K562 (cell line): Measurements from ENCODE around the gene ANKMY2. TPM values are rescaled to one million over a fixed set of nuclear protein-coding genes. Genes with fewer than 3 reads are reported as not detected.

ENCODE experiments used
- ATAC-seq: fragments of 200-7000 bp; cut with Tn5 transposase; 3 replicates; pipeline ENCODE4 v1.9.1; 2020; ENCODE audit warnings: moderate library complexity
- BruUV-seq: library from RNA; stranded (reverse); fragments of 400-500 nt; replicated peaks from 2 replicates; lab custom pipeline; 2021; lab: Mats Ljungman, UMichigan
- CTCF ChIA-PET: fragments of 300-600 bp; formaldehyde crosslinking; extraction: SDS; loops from one replicate; lab custom pipeline; 2021; ENCODE audit warnings: low intra/inter-chr PET ratio; lab: Yijun Ruan, JAX
- POLR2A ChIA-PET: fragments of 300-600, 350-650 bp; sonication (Branson Sonifier 250); formaldehyde crosslinking; extraction: SDS; loops from one replicate; lab custom pipeline; 2021; ENCODE audit warnings: antibody characterized with exemption, inconsistent platforms; lab: Yijun Ruan, JAX
- DNase-seq, 4 experiments: peaks; one replicate each; pipeline versions ENCODE4 v3.0.0 to v3.0.0-alpha.2; 2011 to 2018; ENCODE audit warnings: low spot score in 3 of 4, mixed read lengths in 3 of 4; ENCODE audit errors: extremely low read depth in 1 of 4
- FAIRE-seq: peaks from 2 replicates; lab custom pipeline; 2011; peaks lifted over from hg19 to GRCh38; lab: Jason Lieb, UNC
- H2AFZ ChIP-seq: 2 replicates; pipeline ENCODE4 v1.6.0; 2011; ENCODE audit warnings: low read depth, low read length, control low read depth, inconsistent platforms
- H3K27ac ChIP-seq: fragments of 200-600 bp; 3 replicates; pipeline ENCODE4 v1.8.0; 2011; ENCODE audit warnings: low read depth, mild to moderate bottlenecking, control low read depth, inconsistent platforms, low read length, moderate library complexity, mixed read lengths; ENCODE audit errors: extremely low read depth
- H3K27me3 ChIP-seq, 2 experiments: fragments of 300-600 bp in 1 of 2; 2 replicates in 1 of 2; 3 replicates in 1 of 2; pipeline versions ENCODE4 v1.6.0 to v1.8.0; 2011; ENCODE audit warnings: inconsistent platforms in 2 of 2, low read length in 2 of 2, mild to moderate bottlenecking in 1 of 2, mixed read lengths in 1 of 2, moderate library complexity in 1 of 2; ENCODE audit not compliant: control insufficient read depth in 2 of 2, insufficient read depth in 2 of 2
- H3K36me3 ChIP-seq: fragments of 300-600 bp; 3 replicates; pipeline ENCODE4 v1.8.0; 2011; ENCODE audit warnings: mild to moderate bottlenecking, low read length, inconsistent platforms; ENCODE audit not compliant: control insufficient read depth, insufficient read depth
- H3K4me1 ChIP-seq, 2 experiments: fragments of 200-600 bp in 1 of 2; replicated peaks in 1 of 2; 2 replicates in 1 of 2; 3 replicates in 1 of 2; pipeline versions ENCODE4 v1.5.1 to v1.8.0; 2011; ENCODE audit warnings: inconsistent platforms in 2 of 2, low read length in 2 of 2, mild to moderate bottlenecking in 1 of 2, mixed read lengths in 1 of 2, moderate library complexity in 1 of 2; ENCODE audit not compliant: control insufficient read depth in 2 of 2, insufficient read depth in 2 of 2
- H3K4me2 ChIP-seq: 2 replicates; pipeline ENCODE4 v1.6.1; 2011; ENCODE audit warnings: low read length, control low read depth, inconsistent platforms, mixed read lengths; ENCODE audit not compliant: insufficient read depth
- H3K4me3 ChIP-seq: fragments of 200-600 bp; sonication (generic), shearing (Covaris generic); 2 replicates; pipeline ENCODE4 v1.5.1; 2016; ENCODE audit warnings: control low read depth, inconsistent platforms
- H3K79me2 ChIP-seq: fragments of 200-600 bp; 3 replicates; pipeline ENCODE4 v1.8.0; 2011; ENCODE audit warnings: low read length, inconsistent platforms; ENCODE audit not compliant: control insufficient read depth, insufficient read depth
- H3K9ac ChIP-seq, 2 experiments: 2 replicates each; pipeline versions ENCODE4 v1.6.0 to v1.6.1; 2011; ENCODE audit warnings: low read depth in 2 of 2, low read length in 2 of 2, control low read depth in 1 of 2, inconsistent platforms in 1 of 2, mild to moderate bottlenecking in 1 of 2, mixed read lengths in 1 of 2; ENCODE audit not compliant: insufficient read depth in 1 of 2
- H3K9me1 ChIP-seq: one replicate; pipeline ENCODE4 v1.6.0; 2011; ENCODE audit warnings: inconsistent platforms, mild to moderate bottlenecking, low read length, moderate library complexity; ENCODE audit not compliant: control insufficient read depth, insufficient read depth
- H3K9me3 ChIP-seq: replicated peaks from 2 replicates; pipeline ENCODE4 v1.5.1; 2011; ENCODE audit warnings: low read depth, low read length, inconsistent platforms; ENCODE audit not compliant: control insufficient read depth, insufficient read depth
- H4K20me1 ChIP-seq: replicated peaks from 2 replicates; pipeline ENCODE4 v1.6.1; 2011; ENCODE audit warnings: low read length, inconsistent platforms, mixed read lengths; ENCODE audit not compliant: control insufficient read depth, insufficient read depth
- CBFA2T2 ChIP-seq: fragments of 450-650 bp; conservative IDR thresholded peaks from 2 replicates; pipeline ENCODE4 v1.6.1; 2017; ENCODE audit warnings: mild to moderate bottlenecking
- CBFB ChIP-seq: sonication (generic); formaldehyde crosslinking; IDR thresholded peaks from 2 replicates; pipeline ENCODE4 v1.4.0; 2020; ENCODE audit warnings: mild to moderate bottlenecking, missing genetic modification reagents
- CSDE1 ChIP-seq, 2 experiments: fragments of 450-650 bp; IDR thresholded peaks; 2 replicates each; pipeline ENCODE4 v1.6.1; 2016; ENCODE audit warnings: mild to moderate bottlenecking in 1 of 2
- ETS1 ChIP-seq: conservative IDR thresholded peaks from 2 replicates; pipeline ENCODE4 v1.6.1; 2011; ENCODE audit warnings: low read depth, mild to moderate bottlenecking, low read length; ENCODE audit not compliant: control insufficient read depth
- FOXK2 ChIP-seq, 2 experiments: fragments of 450-650 bp; IDR thresholded peaks in 1 of 2; conservative IDR thresholded peaks in 1 of 2; 2 replicates each; pipeline ENCODE4 v1.6.1; 2016; ENCODE audit warnings: low read depth in 2 of 2, mild to moderate bottlenecking in 1 of 2
- HMG20A ChIP-seq: fragments of 450-650 bp; formaldehyde crosslinking; conservative IDR thresholded peaks from 2 replicates; pipeline ENCODE4 v1.4.0; 2020; ENCODE audit warnings: mild to moderate bottlenecking, mixed read lengths
- IRF2 ChIP-seq: sonication (generic); formaldehyde crosslinking; IDR thresholded peaks from 2 replicates; pipeline ENCODE4 v1.8.1; 2022; ENCODE audit warnings: mild to moderate bottlenecking, missing genetic modification reagents
- POLR3G ChIP-seq: IDR thresholded peaks from 2 replicates; pipeline ENCODE4 v1.6.1; 2011; ENCODE audit not compliant: insufficient read length, insufficient replicate concordance; ENCODE audit errors: extremely low read depth
- RNF219 ChIP-seq: fragments of 250-450 bp; sonication (Bioruptor Pico); IDR thresholded peaks from 2 replicates; pipeline ENCODE4 v1.5.0; 2022; ENCODE audit warnings: mild to moderate bottlenecking
- RREB1 ChIP-seq: fragments of 250-450 bp; sonication (Bioruptor Pico); IDR thresholded peaks from 2 replicates; pipeline ENCODE4 v1.4.0; 2020
- STAT5A ChIP-seq: IDR thresholded peaks from 2 replicates; pipeline ENCODE4 v1.6.1; 2012; ENCODE audit warnings: low read length, inconsistent platforms, borderline replicate concordance
- TAL1 ChIP-seq: fragments of 450-650 bp; IDR thresholded peaks from 2 replicates; pipeline ENCODE4 v1.6.1; 2016; ENCODE audit warnings: mild to moderate bottlenecking
- U2AF1 ChIP-seq: fragments of 200-400 bp; formaldehyde crosslinking; optimal IDR thresholded peaks from 2 replicates; pipeline ENCODE3; 2017; ENCODE audit warnings: mild to moderate bottlenecking, low read depth, low read length, moderate library complexity
- ZNF121 ChIP-seq: sonication (generic); formaldehyde crosslinking; conservative IDR thresholded peaks from 2 replicates; pipeline ENCODE4 v1.8.0; 2022; ENCODE audit warnings: missing genetic modification reagents
- ZNF146 ChIP-seq: IDR thresholded peaks from one replicate; pipeline ENCODE4 v1.6.1; 2018; ENCODE audit warnings: missing compliant biosample characterization; ENCODE audit not compliant: unreplicated experiment
- WGBS: fragments of 100-300 bp; shearing (Covaris generic); methylation state at CpG from one replicate; pipeline ENCODE4 v1.1.6; 2016; ENCODE audit warnings: low coverage, mixed read lengths; ENCODE audit not compliant: insufficient coverage; ENCODE audit errors: missing lambda C conversion rate; 5-methylcytosine and 5-hydroxymethylcytosine counted together
- in situ Hi-C: fragments of 300-500 bp; cut with MboI; formaldehyde crosslinking; loops from 4 replicates; pipeline ENCODE4 v1.15.0; 2018; ENCODE audit warnings: inconsistent platforms, mixed read lengths
- intact Hi-C: fragments of 100-400 bp; cut with micrococcal nuclease; formaldehyde crosslinking; loops from 2 replicates; pipeline ENCODE4 v1.14.2; 2022
- polyA plus RNA-seq, 8 experiments: library from polyadenylated mRNA; depleted of rRNA in 4 of 8; stranded (reverse) in 5 of 8; unstranded in 3 of 8; fragments of >200 nt; fragmentation: Nextera tagmentation in 2 of 8; fragmentation: Illumina TruSeq in 1 of 8; extraction: Ambion mirVana in 2 of 8; extraction: Trizol in 1 of 8; gene quantifications; 2 replicates each; pipeline versions ENCODE4 v1.2.1 to v1.2.3, GENCODE V29; 2011 to 2014; ENCODE audit warnings: inconsistent platforms in 1 of 8, missing spikeins in 1 of 8
- total RNA-seq, 7 experiments: library from RNA; depleted of rRNA in 6 of 7; stranded (reverse); fragments of >200 nt in 6 of 7; fragmentation: Illumina TruSeq in 2 of 7; extraction: Trizol in 2 of 7; gene quantifications; 2 replicates each; pipeline versions ENCODE4 v1.2.1 to v1.2.3, GENCODE V29; 2011 to 2021; ENCODE audit warnings: low replicate concordance in 1 of 7

The ANKMY2 gene
- total and polyA plus RNA-seq, 9 of the 15 experiments (the other 6 are each of a cell fraction or from before 2014, with no cell fraction given) = 38.9 to 71.5 (median 48.8) TPM

- no peak overlapping the region for H3K27ac ChIP-seq
- no peak overlapping the region for H3K4me2 ChIP-seq
- WGBS = 93% methylated on average over 2 of the region's 2 CpGs
- no TSS peak for BruUV-seq
- CTCF ChIA-PET = no interaction called here
- peaks cover 86% of the 10 kb centered on the region for H3K79me2 ChIP-seq
- no peaks in the 10 kb centered on the region for H3K9me3 ChIP-seq
- no peaks in the 10 kb centered on the region for H4K20me1 ChIP-seq
- no peaks in the 10 kb centered on the region for H3K27me3 ChIP-seq
- H3K4me3 ChIP-seq = no peak overlapping the region
- no peak for FAIRE-seq
- ATAC-seq = no peak
- H3K4me1 ChIP-seq = peaks cover 0 to 13% of the 10 kb centered on the region in 2 experiments; a peak in 3 of 5 replicates
- H2AFZ ChIP-seq = no peak overlapping the region
- H3K36me3 ChIP-seq = peaks cover 88% of the 10 kb centered on the region
- no peak for DNase-seq
- no peak overlapping the region for H3K9ac ChIP-seq
- H3K9me1 ChIP-seq = no peaks in the 10 kb centered on the region
- intact Hi-C loops = no loop called here
- in situ Hi-C loops = no loop called here
- POLR2A ChIA-PET = interaction anchor here (2.0 kb wide), 1 partner anchor 11 kb away, joined by 13 read pairs; no protein-coding TSS in a partner anchor
- no peak for TF ChIP-seq HMG20A
- no peak for TF ChIP-seq CBFB (CRISPR knock-in tag)
- no peak for TF ChIP-seq ZNF121 (CRISPR knock-in tag)
- TF ChIP-seq IRF2 (CRISPR knock-in tag) = no peak
- TF ChIP-seq RNF219 (CRISPR knock-in tag) = no peak
- TF ChIP-seq ZNF146 = no peak
- TF ChIP-seq RREB1 (CRISPR knock-in tag) = no peak
- TF ChIP-seq FOXK2 (conservative IDR thresholded peaks at IDR 0.05 in 1 of 2, IDR thresholded peaks at IDR 0.05 in 1 of 2; ENCODE audit: low read depth in 2 of 2) = no peak
- no peak for TF ChIP-seq POLR3G
- TF ChIP-seq TAL1 = no peak
- TF ChIP-seq CBFA2T2 = no peak
- no peak for TF ChIP-seq ETS1
- no peak for TF ChIP-seq CSDE1 (IDR thresholded peaks at IDR 0.05)
- TF ChIP-seq STAT5A = no peak
- no peak for TF ChIP-seq U2AF1
Measured at GRCh38 chr7:16669581-16669980, 24.0 kb upstream of the ANKMY2 start.
